ENCODE measurements around the gene ITGA5.

DNA sequence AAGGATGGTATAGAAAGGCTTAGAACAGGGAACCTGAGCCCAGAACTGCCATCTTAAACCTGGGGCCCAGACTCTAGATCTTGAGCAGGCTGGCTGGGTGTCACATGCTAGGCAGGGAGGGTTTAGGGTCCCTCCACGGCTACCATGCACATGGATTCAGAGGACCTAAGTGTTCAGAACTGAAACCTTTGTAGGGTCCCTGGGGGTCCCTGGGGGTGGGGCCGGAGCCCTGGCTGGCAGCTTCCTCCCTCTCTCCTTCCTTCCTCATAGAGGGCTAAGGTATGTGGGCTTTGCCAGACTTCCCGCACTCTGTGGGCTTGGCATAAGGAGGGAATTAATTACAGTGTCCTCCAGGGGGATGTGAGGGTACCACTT is 29.9 kb downstream of the ITGA5 start:
- TF ChIP-seq, protein P1, sequence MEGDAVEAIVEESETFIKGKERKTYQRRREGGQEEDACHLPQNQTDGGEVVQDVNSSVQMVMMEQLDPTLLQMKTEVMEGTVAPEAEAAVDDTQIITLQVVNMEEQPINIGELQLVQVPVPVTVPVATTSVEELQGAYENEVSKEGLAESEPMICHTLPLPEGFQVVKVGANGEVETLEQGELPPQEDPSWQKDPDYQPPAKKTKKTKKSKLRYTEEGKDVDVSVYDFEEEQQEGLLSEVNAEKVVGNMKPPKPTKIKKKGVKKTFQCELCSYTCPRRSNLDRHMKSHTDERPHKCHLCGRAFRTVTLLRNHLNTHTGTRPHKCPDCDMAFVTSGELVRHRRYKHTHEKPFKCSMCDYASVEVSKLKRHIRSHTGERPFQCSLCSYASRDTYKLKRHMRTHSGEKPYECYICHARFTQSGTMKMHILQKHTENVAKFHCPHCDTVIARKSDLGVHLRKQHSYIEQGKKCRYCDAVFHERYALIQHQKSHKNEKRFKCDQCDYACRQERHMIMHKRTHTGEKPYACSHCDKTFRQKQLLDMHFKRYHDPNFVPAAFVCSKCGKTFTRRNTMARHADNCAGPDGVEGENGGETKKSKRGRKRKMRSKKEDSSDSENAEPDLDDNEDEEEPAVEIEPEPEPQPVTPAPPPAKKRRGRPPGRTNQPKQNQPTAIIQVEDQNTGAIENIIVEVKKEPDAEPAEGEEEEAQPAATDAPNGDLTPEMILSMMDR (IDR thresholded peaks at IDR 0.05 in 8 of 11, conservative IDR thresholded peaks at IDR 0.05 in 3 of 11), result no peak
- TF ChIP-seq POLR2AphosphoS5 (IDR thresholded peaks at IDR 0.05), result no peak

Data from spleen (tissue), 7 donors.